Measurements from ENCODE around the gene HERC6.

Gene HERC6

GRCh38 chr4:88449290-88449689 lies 70.6 kb downstream of the HERC6 start:
- no peak overlapping the region for H3K9ac ChIP-seq
- H3K9me3 ChIP-seq (ENCODE audit: control insufficient read depth, low read length) = no peaks in the 10 kb centered on the region
- no peak overlapping the region for H3K4me3 ChIP-seq (ENCODE audit: low read depth, low read length)
- no peaks in the 10 kb centered on the region for H3K27me3 ChIP-seq (ENCODE audit: control insufficient read depth, insufficient read depth, low read length)
- no peak overlapping the region for H3K4me2 ChIP-seq (ENCODE audit: low read length)
- H3K4me1 ChIP-seq = no peaks in the 10 kb centered on the region
- no peak overlapping the region for H2AFZ ChIP-seq
- H3K79me2 ChIP-seq = no peaks in the 10 kb centered on the region
- H3K27ac ChIP-seq = no peak overlapping the region
- TF ChIP-seq CTCF (IDR thresholded peaks at IDR 0.05) = no peak
- H3K36me3 ChIP-seq (ENCODE audit: control insufficient read depth, insufficient read depth, low read length) = no peaks in the 10 kb centered on the region

GRCh38 chr4:88451205-88451604 lies 72.6 kb downstream of the HERC6 start:
- no peak overlapping the region for H3K9ac ChIP-seq
- H3K4me2 ChIP-seq (ENCODE audit: low read length) = no peak overlapping the region
- no peak overlapping the region for H3K27ac ChIP-seq
- H3K9me3 ChIP-seq (ENCODE audit: control insufficient read depth, low read length) = no peaks in the 10 kb centered on the region
- no peak for TF ChIP-seq CTCF (IDR thresholded peaks at IDR 0.05)
- H3K36me3 ChIP-seq (ENCODE audit: control insufficient read depth, insufficient read depth, low read length) = no peaks in the 10 kb centered on the region
- H3K79me2 ChIP-seq = no peaks in the 10 kb centered on the region
- no peak overlapping the region for H2AFZ ChIP-seq
- no peak overlapping the region for H3K4me3 ChIP-seq (ENCODE audit: low read depth, low read length)
- no peaks in the 10 kb centered on the region for H3K4me1 ChIP-seq
- no peaks in the 10 kb centered on the region for H3K27me3 ChIP-seq (ENCODE audit: control insufficient read depth, insufficient read depth, low read length)

GRCh38 chr4:88452912-88453311 lies 74.3 kb downstream of the HERC6 start:
- Histone ChIP-seq H3K36me3 (ENCODE audit: control insufficient read depth, insufficient read depth, low read length) (no peaks in the 10 kb centered on the region), H3K4me3 (ENCODE audit: low read depth, low read length) (no peak overlapping the region), H2AFZ (no peak overlapping the region), H3K9me3 (ENCODE audit: control insufficient read depth, low read length) (no peaks in the 10 kb centered on the region), H3K27ac (no peak overlapping the region), H3K4me2 (ENCODE audit: low read length) (no peak overlapping the region), H3K9ac (no peak overlapping the region), H3K4me1 (no peaks in the 10 kb centered on the region), H3K79me2 (no peaks in the 10 kb centered on the region), H3K27me3 (ENCODE audit: control insufficient read depth, insufficient read depth, low read length) (no peaks in the 10 kb centered on the region)
- TF ChIP-seq CTCF (IDR thresholded peaks at IDR 0.05) = no peak

- peak within 1 kb of the TSS; percentile 65 for H3K4me2 ChIP-seq (ENCODE audit: low read length)
These were observed 78.1 kb downstream of the HERC6 start, which contains the start of gene HERC5 for GRCh38 chr4:88456670-88457306. HERC5 (plus strand) TSS chr4:88457119; CDS start chr4:88457270, 151 bp downstream.

More at GRCh38 chr4:88456670-88457306, 78.1 kb downstream of the HERC6 start, which contains the start of gene HERC5:
- TF ChIP-seq CTCF (IDR thresholded peaks at IDR 0.05) = peak; percentile 46
- Histone ChIP-seq H3K36me3 (ENCODE audit: control insufficient read depth, insufficient read depth, low read length) (no peaks in the 10 kb centered on the region), H3K4me1 (no peaks in the 10 kb centered on the region), H3K27me3 (ENCODE audit: control insufficient read depth, insufficient read depth, low read length) (no peaks in the 10 kb centered on the region), H2AFZ (peak within 1 kb of the TSS; percentile 75), H3K9ac (no peak within 1 kb of the TSS), H3K27ac (peak within 1 kb of the TSS; percentile 42), H3K4me3 (ENCODE audit: low read depth, low read length) (peak within 1 kb of the TSS; percentile 51), H3K9me3 (ENCODE audit: control insufficient read depth, low read length) (no peaks in the 10 kb centered on the region), H3K79me2 (no peaks in the 10 kb centered on the region)
